ENCODE results near the gene URAD. TPM values are rescaled to one million over a fixed set of nuclear protein-coding genes. Genes with fewer than 3 reads are reported as not detected.
A peak's percentile ranks its signal among the peaks of the same experiment; 100 is the strongest.

The URAD gene
- total RNA-seq, 2 experiments from 2014 or later = not detected

DNA sequence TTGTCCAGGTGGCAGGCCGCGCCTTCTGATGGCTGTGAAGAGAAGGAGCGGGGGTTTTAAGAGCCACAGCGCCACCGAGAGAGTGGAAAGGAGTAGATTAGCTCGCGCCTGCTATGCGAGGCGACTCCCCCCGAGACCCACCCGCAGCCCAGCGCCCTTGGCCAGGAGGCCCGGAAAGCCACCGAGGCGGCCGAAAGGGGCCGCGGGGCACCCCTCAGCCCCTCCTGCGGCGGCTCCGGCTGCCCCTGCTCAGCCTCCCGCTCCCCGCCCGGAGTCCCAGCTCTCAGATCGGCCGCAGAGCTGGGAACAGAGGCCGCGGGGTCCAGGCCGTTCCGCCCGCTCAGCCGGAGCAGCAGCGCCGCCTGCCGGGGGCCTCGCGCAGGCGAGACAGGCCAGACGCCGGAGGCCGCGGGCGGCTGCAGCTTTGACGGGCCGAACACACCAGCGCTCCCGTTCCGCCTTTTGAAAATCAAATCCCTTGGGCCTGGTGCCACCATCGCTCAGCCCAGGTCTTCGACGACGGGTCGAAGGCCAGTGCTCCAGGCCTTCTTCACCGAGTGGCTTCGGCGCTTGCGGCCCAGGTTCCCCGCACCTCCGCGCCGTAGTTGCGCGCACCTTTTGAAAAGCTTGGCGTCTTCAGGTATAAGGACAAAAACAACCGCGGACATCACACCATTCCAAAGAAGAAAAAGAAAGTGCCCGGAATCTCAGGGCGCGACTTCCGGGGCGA lies 34.7 kb downstream of the URAD start:
- POLR2A ChIA-PET = interaction anchor here (0.9 to 1.5 kb wide), 2 partner anchors 9 to 25 kb away, joined by 3 read pairs; no protein-coding TSS in a partner anchor
- H3K79me2 ChIP-seq (ENCODE audit: insufficient read depth, low read depth, low read length) = no peaks in the 10 kb centered on the region
- no peaks in the 10 kb centered on the region for H3K36me3 ChIP-seq (ENCODE audit: insufficient read depth, low read length)
- no peak overlapping the region for H3K27ac ChIP-seq (ENCODE audit: low read depth, low read length, poor library complexity, severe bottlenecking)
- H2AFZ ChIP-seq (ENCODE audit: low read length) = no peak overlapping the region
- H3K9me3 ChIP-seq (ENCODE audit: low read length) = no peaks in the 10 kb centered on the region
- no peaks in the 10 kb centered on the region for H3K9me2 ChIP-seq (ENCODE audit: insufficient read depth, low read length)
- BruUV-seq (replicated peaks) = no TSS peak
- TF ChIP-seq EZH2phosphoT487 (IDR thresholded peaks at IDR 0.05; ENCODE audit: borderline replicate concordance, low read depth, low read length) = no peak
- TF ChIP-seq, protein P1, sequence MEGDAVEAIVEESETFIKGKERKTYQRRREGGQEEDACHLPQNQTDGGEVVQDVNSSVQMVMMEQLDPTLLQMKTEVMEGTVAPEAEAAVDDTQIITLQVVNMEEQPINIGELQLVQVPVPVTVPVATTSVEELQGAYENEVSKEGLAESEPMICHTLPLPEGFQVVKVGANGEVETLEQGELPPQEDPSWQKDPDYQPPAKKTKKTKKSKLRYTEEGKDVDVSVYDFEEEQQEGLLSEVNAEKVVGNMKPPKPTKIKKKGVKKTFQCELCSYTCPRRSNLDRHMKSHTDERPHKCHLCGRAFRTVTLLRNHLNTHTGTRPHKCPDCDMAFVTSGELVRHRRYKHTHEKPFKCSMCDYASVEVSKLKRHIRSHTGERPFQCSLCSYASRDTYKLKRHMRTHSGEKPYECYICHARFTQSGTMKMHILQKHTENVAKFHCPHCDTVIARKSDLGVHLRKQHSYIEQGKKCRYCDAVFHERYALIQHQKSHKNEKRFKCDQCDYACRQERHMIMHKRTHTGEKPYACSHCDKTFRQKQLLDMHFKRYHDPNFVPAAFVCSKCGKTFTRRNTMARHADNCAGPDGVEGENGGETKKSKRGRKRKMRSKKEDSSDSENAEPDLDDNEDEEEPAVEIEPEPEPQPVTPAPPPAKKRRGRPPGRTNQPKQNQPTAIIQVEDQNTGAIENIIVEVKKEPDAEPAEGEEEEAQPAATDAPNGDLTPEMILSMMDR (conservative IDR thresholded peaks at IDR 0.05; ENCODE audit: low read length) = peak; percentile 53
- no peak overlapping the region for H3K4me2 ChIP-seq (ENCODE audit: low read length)
- intact Hi-C loops (cut with micrococcal nuclease; ENCODE audit: unreplicated experiment) = no loop called here
- CTCF ChIA-PET (ENCODE audit: unreplicated experiment) = no interaction called here
- no peak overlapping the region for H3K4me3 ChIP-seq (ENCODE audit: low read depth, low read length, poor library complexity, severe bottlenecking)
- H4K20me1 ChIP-seq (ENCODE audit: insufficient read depth, low read length) = no peaks in the 10 kb centered on the region
- H3K4me1 ChIP-seq (ENCODE audit: insufficient read depth, low read length, poor library complexity, severe bottlenecking) = no peaks in the 10 kb centered on the region
- DNase-seq (ENCODE audit: low spot score) = no peak

DNA sequence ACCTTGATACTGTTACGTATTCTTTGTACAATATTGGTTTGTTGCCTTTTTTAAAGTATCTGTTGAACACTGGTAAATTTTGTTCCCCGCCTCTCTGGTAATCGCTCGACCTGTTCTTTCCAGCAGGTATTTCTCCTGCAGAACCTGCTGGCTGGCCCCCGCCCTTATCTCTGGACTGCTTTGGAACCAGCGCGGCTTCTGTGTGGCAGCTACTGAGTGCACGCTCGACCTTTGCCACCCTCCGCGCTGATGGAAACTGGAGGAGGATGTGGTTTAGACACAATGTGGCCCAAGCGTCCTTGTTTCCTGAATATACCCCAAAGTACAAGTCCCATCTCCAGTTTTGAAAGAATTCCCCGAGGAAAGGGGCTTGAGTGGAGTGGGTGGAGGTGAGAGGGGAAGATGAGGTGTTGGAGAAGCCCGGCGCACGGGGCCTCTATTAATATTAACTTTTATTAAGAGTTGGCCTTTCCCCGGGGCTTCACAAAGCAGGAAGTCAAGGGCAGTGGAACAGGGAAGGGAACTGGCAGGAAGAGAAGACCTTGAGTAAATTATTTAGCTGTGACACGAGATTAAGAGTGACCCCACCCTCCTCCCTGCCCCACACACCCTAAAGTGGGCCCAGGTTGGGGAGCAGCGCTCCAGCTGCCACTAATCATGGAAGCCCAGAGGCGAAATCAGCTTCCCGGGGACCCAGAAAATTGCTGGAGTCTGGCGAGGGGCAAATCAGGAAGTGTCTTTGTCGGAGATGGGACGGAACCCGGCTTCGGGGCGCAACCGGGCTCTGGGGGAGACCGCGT lies 35.4 kb downstream of the URAD start:
- no peak overlapping the region for H3K4me3 ChIP-seq (ENCODE audit: low read depth, low read length, poor library complexity, severe bottlenecking)
- H3K9me2 ChIP-seq (ENCODE audit: insufficient read depth, low read length) = no peaks in the 10 kb centered on the region
- H3K4me2 ChIP-seq (ENCODE audit: low read length) = no peak overlapping the region
- no TSS peak for BruUV-seq (replicated peaks)
- no peaks in the 10 kb centered on the region for H3K79me2 ChIP-seq (ENCODE audit: insufficient read depth, low read depth, low read length)
- no peak for DNase-seq (ENCODE audit: low spot score)
- POLR2A ChIA-PET = interaction anchor here (1.5 kb wide), 1 partner anchor 10 kb away, joined by 3 read pairs; no protein-coding TSS in a partner anchor
- H2AFZ ChIP-seq (ENCODE audit: low read length) = no peak overlapping the region
- intact Hi-C loops (cut with micrococcal nuclease; ENCODE audit: unreplicated experiment) = no loop called here
- H3K9me3 ChIP-seq (ENCODE audit: low read length) = no peaks in the 10 kb centered on the region
- H3K36me3 ChIP-seq (ENCODE audit: insufficient read depth, low read length) = no peaks in the 10 kb centered on the region
- no peaks in the 10 kb centered on the region for H3K4me1 ChIP-seq (ENCODE audit: insufficient read depth, low read length, poor library complexity, severe bottlenecking)
- CTCF ChIA-PET (ENCODE audit: unreplicated experiment) = no interaction called here
- no peak overlapping the region for H3K27ac ChIP-seq (ENCODE audit: low read depth, low read length, poor library complexity, severe bottlenecking)
- TF ChIP-seq, protein P1 (conservative IDR thresholded peaks at IDR 0.05; ENCODE audit: low read length) = no peak
- no peak for TF ChIP-seq EZH2phosphoT487 (IDR thresholded peaks at IDR 0.05; ENCODE audit: borderline replicate concordance, low read depth, low read length)
- H4K20me1 ChIP-seq (ENCODE audit: insufficient read depth, low read length) = no peaks in the 10 kb centered on the region

DNA sequence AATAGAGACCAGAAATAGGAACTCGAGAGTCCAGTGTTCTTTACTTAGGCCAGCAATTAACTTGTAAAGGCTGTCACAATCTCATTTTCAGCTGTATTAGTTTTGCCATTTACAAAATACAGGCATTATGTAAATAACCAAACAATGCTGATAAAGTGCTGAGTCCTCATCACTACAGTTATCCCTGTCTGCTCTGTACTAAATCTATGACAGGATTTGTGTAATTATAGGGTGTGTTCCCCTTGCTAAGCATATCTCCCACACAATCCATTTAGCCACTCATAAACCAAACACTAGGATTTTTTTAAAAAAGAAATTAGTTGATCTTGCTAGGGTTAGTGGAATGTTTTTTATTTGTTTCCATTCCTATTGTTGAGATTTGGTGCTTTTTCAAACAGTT lies 45.5 kb downstream of the URAD start:
- Histone ChIP-seq H3K9me2 (ENCODE audit: insufficient read depth, low read length) (no peaks in the 10 kb centered on the region), H3K79me2 (ENCODE audit: insufficient read depth, low read depth, low read length) (no peaks in the 10 kb centered on the region), H3K4me1 (ENCODE audit: insufficient read depth, low read length, poor library complexity, severe bottlenecking) (no peaks in the 10 kb centered on the region), H3K9me3 (ENCODE audit: low read length) (no peaks in the 10 kb centered on the region), H3K4me2 (ENCODE audit: low read length) (no peak overlapping the region), H2AFZ (ENCODE audit: low read length) (no peak overlapping the region), H4K20me1 (ENCODE audit: insufficient read depth, low read length) (no peaks in the 10 kb centered on the region), H3K27ac (ENCODE audit: low read depth, low read length, poor library complexity, severe bottlenecking) (no peak overlapping the region), H3K36me3 (ENCODE audit: insufficient read depth, low read length) (no peaks in the 10 kb centered on the region), H3K4me3 (ENCODE audit: low read depth, low read length, poor library complexity, severe bottlenecking) (no peak overlapping the region)
- no peak for DNase-seq (ENCODE audit: low spot score)
- intact Hi-C loops (cut with micrococcal nuclease; ENCODE audit: unreplicated experiment) = no loop called here
- TF ChIP-seq, protein P1 (conservative IDR thresholded peaks at IDR 0.05; ENCODE audit: low read length) = no peak
- no peak for TF ChIP-seq EZH2phosphoT487 (IDR thresholded peaks at IDR 0.05; ENCODE audit: borderline replicate concordance, low read depth, low read length)
- no TSS peak for BruUV-seq (replicated peaks)
- POLR2A ChIA-PET = no interaction called here
- CTCF ChIA-PET (ENCODE audit: unreplicated experiment) = no interaction called here

Measured in OCI-LY7 (cell line).